Endothelial cell of umbilical vein (primary cell): ENCODE measurements around the gene SCNN1B. TPM values are rescaled to one million over a fixed set of nuclear protein-coding genes. Genes with fewer than 3 reads are reported as not detected.

Experiments
- BruUV-seq: library from RNA; stranded (reverse); fragments of 400-500 nt; replicated peaks from 2 replicates; lab custom pipeline; 2021; lab: Mats Ljungman, UMichigan
- CTCF ChIA-PET: fragments of 300-600, 350-600 bp; sonication (Branson Sonifier 250); formaldehyde crosslinking; loops from one replicate; lab custom pipeline; 2021; ENCODE audit warnings: antibody characterized with exemption, inconsistent platforms; lab: Charles Lee
- POLR2A ChIA-PET: fragments of 300-600, 350-600 bp; sonication (Branson Sonifier 250); formaldehyde crosslinking; loops from one replicate; lab custom pipeline; 2021; ENCODE audit warnings: antibody characterized with exemption, inconsistent platforms; lab: Charles Lee
- DNase-seq: peaks from one replicate; pipeline ENCODE4 v3.0.0-alpha.2; 2011; ENCODE audit warnings: low read depth, low spot score
- FAIRE-seq: peaks from 2 replicates; lab custom pipeline; 2011; peaks lifted over from hg19 to GRCh38; lab: Jason Lieb, UNC
- H2AFZ ChIP-seq: 2 replicates; pipeline ENCODE4 v1.6.0; 2012; ENCODE audit warnings: low read depth, low read length, control low read depth, inconsistent platforms
- H3K27ac ChIP-seq: 2 replicates; pipeline ENCODE4 v1.5.1; 2011; ENCODE audit warnings: low read depth, mild to moderate bottlenecking, control low read depth, low read length, moderate library complexity; ENCODE audit not compliant: insufficient read depth
- H3K27me3 ChIP-seq, 2 experiments: 2 replicates each; pipeline versions ENCODE4 v1.6.0 to v1.6.1; 2011; ENCODE audit warnings: low read length in 2 of 2, mixed read lengths in 1 of 2; ENCODE audit not compliant: control insufficient read depth in 2 of 2, insufficient read depth in 2 of 2
- H3K36me3 ChIP-seq, 2 experiments: 2 replicates in 1 of 2; 3 replicates in 1 of 2; pipeline ENCODE4 v1.5.1; 2011; ENCODE audit warnings: low read length in 2 of 2, mild to moderate bottlenecking in 1 of 2, moderate library complexity in 1 of 2; ENCODE audit not compliant: control insufficient read depth in 2 of 2, insufficient read depth in 2 of 2; ENCODE audit errors: extremely low read depth in 1 of 2
- H3K4me1 ChIP-seq: 3 replicates; pipeline ENCODE4 v1.5.1; 2011; ENCODE audit warnings: mild to moderate bottlenecking, low read length; ENCODE audit not compliant: control insufficient read depth, insufficient read depth; ENCODE audit errors: extremely low read depth
- H3K4me2 ChIP-seq: 2 replicates; pipeline ENCODE4 v1.6.1; 2011; ENCODE audit warnings: low read length, control low read depth, mixed read lengths; ENCODE audit not compliant: insufficient read depth
- H3K4me3 ChIP-seq, 3 experiments: fragments of 200-600 bp in 1 of 3; sonication (generic), shearing (Covaris generic) in 1 of 3; replicated peaks in 1 of 3; 2 replicates each; pipeline ENCODE4 v1.5.1; 2011 to 2016; ENCODE audit warnings: control low read depth in 3 of 3, low read length in 3 of 3, mild to moderate bottlenecking in 2 of 3, inconsistent platforms in 1 of 3, low read depth in 1 of 3, moderate library complexity in 1 of 3; ENCODE audit not compliant: insufficient read depth in 1 of 3
- H3K79me2 ChIP-seq: 2 replicates; pipeline ENCODE4 v1.6.0; 2012; ENCODE audit warnings: low read length, inconsistent platforms; ENCODE audit not compliant: control insufficient read depth, insufficient read depth
- H3K9ac ChIP-seq: replicated peaks from 2 replicates; pipeline ENCODE3; 2011; ENCODE audit warnings: low read length, control low read depth; ENCODE audit not compliant: insufficient read depth; ENCODE audit errors: extremely low read depth
- H3K9me1 ChIP-seq: replicated peaks from 3 replicates; pipeline ENCODE4 v1.6.0; 2011; ENCODE audit warnings: mild to moderate bottlenecking, low read length; ENCODE audit not compliant: control insufficient read depth, insufficient read depth; ENCODE audit errors: extremely low read depth
- H3K9me3 ChIP-seq: replicated peaks from 2 replicates; pipeline ENCODE4 v1.5.1; 2012; ENCODE audit warnings: low read length, inconsistent platforms; ENCODE audit not compliant: control insufficient read depth, insufficient read depth
- H4K20me1 ChIP-seq: replicated peaks from 2 replicates; pipeline ENCODE3; 2011; ENCODE audit warnings: mild to moderate bottlenecking, low read length; ENCODE audit not compliant: control insufficient read depth, insufficient read depth; ENCODE audit errors: extremely low read depth
- EZH2 ChIP-seq: IDR thresholded peaks from 2 replicates; pipeline ENCODE4 v1.6.1; 2012; ENCODE audit warnings: borderline replicate concordance, low read depth, mild to moderate bottlenecking, moderate library complexity, low read length, inconsistent platforms; ENCODE audit not compliant: severe bottlenecking
- FOS ChIP-seq: IDR thresholded peaks from 2 replicates; pipeline ENCODE4 v1.6.1; 2011; ENCODE audit warnings: mild to moderate bottlenecking, low read length, moderate library complexity, borderline replicate concordance; ENCODE audit not compliant: insufficient read depth
- GATA2 ChIP-seq: IDR thresholded peaks from 2 replicates; pipeline ENCODE4 v1.7.0; 2011; ENCODE audit warnings: low read depth, mild to moderate bottlenecking, moderate library complexity, mixed read lengths, low read length; ENCODE audit not compliant: insufficient read length, insufficient read depth
- JUN ChIP-seq: IDR thresholded peaks from 2 replicates; pipeline ENCODE4 v1.6.1; 2011; ENCODE audit warnings: borderline replicate concordance, low read depth; ENCODE audit not compliant: insufficient read length, insufficient read depth
- MYC ChIP-seq: IDR thresholded peaks from one replicate; pipeline ENCODE4 v1.6.1; 2011; ENCODE audit warnings: mild to moderate bottlenecking, low read depth, low read length
- POLR2A ChIP-seq: IDR thresholded peaks from 2 replicates; pipeline ENCODE4 v1.6.1; 2012; ENCODE audit warnings: low read depth, mild to moderate bottlenecking, control low read depth, low read length
- POLR2AphosphoS5 ChIP-seq: IDR thresholded peaks from 2 replicates; pipeline ENCODE4 v1.6.1; 2012; ENCODE audit warnings: low read depth, mild to moderate bottlenecking, control low read depth, low read length, moderate library complexity; ENCODE audit not compliant: insufficient read depth
- dilution Hi-C: fragments of 300-500 bp; cut with MboI; formaldehyde crosslinking; loops from one replicate; pipeline ENCODE4 v1.15.0; 2019; ENCODE audit warnings: low sequenced_read_pairs; ENCODE audit not compliant: extremely low pct_ligation_motif_present
- intact Hi-C: fragments of 100-400 bp; cut with micrococcal nuclease; formaldehyde crosslinking; loops from one replicate; pipeline ENCODE4 v1.10.0; 2022
- polyA plus RNA-seq, 4 experiments: library from polyadenylated mRNA; depleted of rRNA in 3 of 4; stranded (reverse) in 3 of 4; unstranded in 1 of 4; fragments of >200 nt; gene quantifications; 2 replicates each; pipeline versions ENCODE4 v1.2.1 to v1.2.3, GENCODE V29; 2011 to 2012; ENCODE audit warnings: missing spikeins in 1 of 4
- total RNA-seq: library from RNA; stranded (reverse); gene quantifications from 2 replicates; pipeline ENCODE4 v1.2.3, GENCODE V29; 2021
- TF ChIP-seq, protein P1 (sequence below), 2 donors: IDR thresholded peaks; 1 replicate in 1 of 2; 2 replicates in 1 of 2; pipeline ENCODE4 v1.5.1; 2011; ENCODE audit warnings: low read length in 2 of 2, mild to moderate bottlenecking in 2 of 2, moderate library complexity in 2 of 2, control low read depth in 1 of 2, inconsistent platforms in 1 of 2, low read depth in 1 of 2; ENCODE audit not compliant: insufficient read depth in 1 of 2; ENCODE audit errors: extremely low read depth in 1 of 2
- TF ChIP-seq, protein P2 (sequence below): IDR thresholded peaks from 2 replicates; pipeline ENCODE4 v1.6.1; 2011; ENCODE audit not compliant: insufficient read depth, insufficient read length

The SCNN1B gene
- total and polyA plus RNA-seq, 2 donors (not counting 3 experiments of a cell fraction or from before 2014, with no cell fraction given): not detected

DNA sequence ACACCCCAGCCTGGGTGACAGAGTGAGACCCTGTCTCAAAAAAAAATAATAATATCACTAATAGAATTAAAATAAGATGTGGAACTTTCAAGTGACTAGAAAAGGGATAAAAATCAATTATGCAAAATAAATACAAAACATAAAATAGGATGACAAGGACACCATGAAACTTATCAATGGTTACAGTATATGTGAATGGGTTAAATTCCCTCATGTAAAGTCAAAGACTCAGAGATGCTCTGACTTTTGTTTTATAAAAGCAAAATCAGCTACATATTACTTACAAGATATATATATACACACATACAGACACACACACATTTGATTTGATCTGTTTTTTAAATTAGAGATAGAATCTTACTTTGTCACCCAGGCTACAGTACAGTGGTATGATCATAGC, 33.5 kb upstream of the SCNN1B start:
- POLR2A ChIA-PET: no interaction called here
- intact Hi-C loops: no loop called here
- BruUV-seq: no TSS peak
- Histone ChIP-seq H3K9ac (no peak overlapping the region), H3K4me3 (no peak overlapping the region), H3K4me2 (no peak overlapping the region), H3K9me3 (no peaks in the 10 kb centered on the region), H3K27me3 (no peaks in the 10 kb centered on the region), H3K9me1 (no peaks in the 10 kb centered on the region), H2AFZ (no peak overlapping the region), H3K4me1 (no peaks in the 10 kb centered on the region), H4K20me1 (no peaks in the 10 kb centered on the region), H3K27ac (no peak overlapping the region), H3K36me3 (no peaks in the 10 kb centered on the region), H3K79me2 (no peaks in the 10 kb centered on the region)
- dilution Hi-C loops: no loop called here
- CTCF ChIA-PET: interaction anchor here (0.9 to 1.2 kb wide), 2 partner anchors 11 to 167 kb away, joined by 3 read pairs; no protein-coding TSS in a partner anchor
- DNase-seq (no peak), FAIRE-seq (no peak)
- TF ChIP-seq POLR2A (no peak), MYC (no peak), GATA2 (no peak), FOS (no peak), EZH2 (no peak), JUN (no peak), POLR2AphosphoS5 (no peak)
- TF ChIP-seq, protein P1, sequence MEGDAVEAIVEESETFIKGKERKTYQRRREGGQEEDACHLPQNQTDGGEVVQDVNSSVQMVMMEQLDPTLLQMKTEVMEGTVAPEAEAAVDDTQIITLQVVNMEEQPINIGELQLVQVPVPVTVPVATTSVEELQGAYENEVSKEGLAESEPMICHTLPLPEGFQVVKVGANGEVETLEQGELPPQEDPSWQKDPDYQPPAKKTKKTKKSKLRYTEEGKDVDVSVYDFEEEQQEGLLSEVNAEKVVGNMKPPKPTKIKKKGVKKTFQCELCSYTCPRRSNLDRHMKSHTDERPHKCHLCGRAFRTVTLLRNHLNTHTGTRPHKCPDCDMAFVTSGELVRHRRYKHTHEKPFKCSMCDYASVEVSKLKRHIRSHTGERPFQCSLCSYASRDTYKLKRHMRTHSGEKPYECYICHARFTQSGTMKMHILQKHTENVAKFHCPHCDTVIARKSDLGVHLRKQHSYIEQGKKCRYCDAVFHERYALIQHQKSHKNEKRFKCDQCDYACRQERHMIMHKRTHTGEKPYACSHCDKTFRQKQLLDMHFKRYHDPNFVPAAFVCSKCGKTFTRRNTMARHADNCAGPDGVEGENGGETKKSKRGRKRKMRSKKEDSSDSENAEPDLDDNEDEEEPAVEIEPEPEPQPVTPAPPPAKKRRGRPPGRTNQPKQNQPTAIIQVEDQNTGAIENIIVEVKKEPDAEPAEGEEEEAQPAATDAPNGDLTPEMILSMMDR (IDR thresholded peaks at IDR 0.05; ENCODE audit: extremely low read depth in 1 of 2, insufficient read depth in 1 of 2, low read depth in 1 of 2, low read length in 2 of 2): no peak
- TF ChIP-seq, protein P2, sequence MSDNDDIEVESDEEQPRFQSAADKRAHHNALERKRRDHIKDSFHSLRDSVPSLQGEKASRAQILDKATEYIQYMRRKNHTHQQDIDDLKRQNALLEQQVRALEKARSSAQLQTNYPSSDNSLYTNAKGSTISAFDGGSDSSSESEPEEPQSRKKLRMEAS: no peak
